DND-41 (cell line): ENCODE data around the gene CATSPERZ.

Source experiments
- ATAC-seq: fragments of 200-7000 bp; cut with Tn5 transposase; 3 replicates; pipeline ENCODE4 v1.9.1; 2021; ENCODE audit warnings: low read depth; ENCODE audit not compliant: insufficient read depth
- DNase-seq: peaks from one replicate; pipeline ENCODE4 v3.0.0-alpha.2; 2020
- H2AFZ ChIP-seq: 2 replicates; pipeline ENCODE4 v1.6.0; 2012; ENCODE audit warnings: low read depth, low read length
- H3K27ac ChIP-seq: 2 replicates; pipeline ENCODE4 v1.5.1; 2012; ENCODE audit warnings: low read length, inconsistent platforms
- H3K27me3 ChIP-seq: fragments of 200-600 bp; sonication (generic); 2 replicates; pipeline ENCODE4 v1.6.0; 2012; ENCODE audit warnings: low read length, mild to moderate bottlenecking, inconsistent platforms; ENCODE audit not compliant: insufficient read depth, poor library complexity
- H3K36me3 ChIP-seq: 2 replicates; pipeline ENCODE4 v1.5.1; 2012; ENCODE audit warnings: low read length, inconsistent platforms; ENCODE audit not compliant: insufficient read depth
- H3K4me1 ChIP-seq: 2 replicates; pipeline ENCODE4 v1.5.1; 2012; ENCODE audit warnings: mild to moderate bottlenecking, low read length; ENCODE audit not compliant: insufficient read depth
- H3K4me2 ChIP-seq: 2 replicates; pipeline ENCODE4 v1.6.0; 2012; ENCODE audit warnings: mild to moderate bottlenecking, moderate library complexity, low read length, inconsistent platforms; ENCODE audit not compliant: insufficient read depth
- H3K4me3 ChIP-seq, 2 experiments: fragments of 200-600 bp in 1 of 2; shearing (Covaris generic) in 1 of 2; 2 replicates each; pipeline ENCODE4 v1.5.1; 2012 to 2016; ENCODE audit warnings: inconsistent platforms in 2 of 2, low read length in 2 of 2, mild to moderate bottlenecking in 2 of 2, low read depth in 1 of 2, moderate library complexity in 1 of 2
- H3K79me2 ChIP-seq: 2 replicates; pipeline ENCODE4 v1.6.0; 2012; ENCODE audit warnings: low read length, inconsistent platforms; ENCODE audit not compliant: insufficient read depth
- H3K9ac ChIP-seq: 2 replicates; pipeline ENCODE4 v1.6.0; 2012; ENCODE audit warnings: low read depth, mild to moderate bottlenecking, inconsistent platforms, low read length, moderate library complexity
- H3K9me3 ChIP-seq: 2 replicates; pipeline ENCODE4 v1.5.1; 2012; ENCODE audit warnings: low read length, moderate library complexity, mild to moderate bottlenecking, inconsistent platforms; ENCODE audit not compliant: insufficient read depth, severe bottlenecking
- H4K20me1 ChIP-seq: 2 replicates; pipeline ENCODE4 v1.6.0; 2012; ENCODE audit warnings: low read length; ENCODE audit not compliant: insufficient read depth
- CTCF ChIP-seq: IDR thresholded peaks from 2 replicates; pipeline ENCODE4 v1.5.1; 2012; ENCODE audit warnings: borderline replicate concordance, low read length, moderate library complexity, mild to moderate bottlenecking; ENCODE audit not compliant: poor library complexity, severe bottlenecking; ENCODE audit errors: extremely low read depth
- EZH2 ChIP-seq: IDR thresholded peaks from 3 replicates; pipeline ENCODE4 v1.6.1; 2012; ENCODE audit warnings: borderline replicate concordance, low read depth, mild to moderate bottlenecking, moderate library complexity, low read length, inconsistent platforms; ENCODE audit not compliant: severe bottlenecking

CATSPERZ gene

DNA sequence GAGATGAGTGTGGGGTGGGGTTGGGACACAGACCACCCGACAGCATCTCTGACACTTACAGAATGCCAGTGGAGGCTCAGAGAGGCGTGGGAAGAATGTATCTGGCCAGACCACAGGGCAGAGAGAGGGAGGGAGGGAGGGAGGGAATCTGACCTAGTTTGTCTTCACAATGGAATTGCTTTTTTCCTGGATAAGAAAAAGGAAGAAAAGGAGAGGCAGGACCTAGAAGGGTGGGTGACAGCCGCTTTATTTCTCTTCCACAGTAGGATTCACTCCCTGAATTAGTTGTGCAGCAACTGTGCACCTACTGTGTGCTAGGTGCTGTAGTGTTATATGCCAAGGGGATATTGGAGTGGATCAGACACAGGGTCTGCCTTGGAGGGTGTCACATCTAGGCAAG, 5.4 kb upstream of the CATSPERZ start:
- TF ChIP-seq EZH2 (no peak), CTCF (no peak)
- no peaks in the 10 kb centered on the region for H3K9me3 ChIP-seq
- peaks cover 14% of the 10 kb centered on the region for H3K27me3 ChIP-seq
- H4K20me1 ChIP-seq, result no peaks in the 10 kb centered on the region; the same call in 1 of the 2 replicates
- no peak overlapping the region for H2AFZ ChIP-seq
- DNase-seq, result no peak
- no peaks in the 10 kb centered on the region for H3K79me2 ChIP-seq
- no peak overlapping the region for H3K9ac ChIP-seq
- no peaks in the 10 kb centered on the region for H3K4me1 ChIP-seq
- H3K4me3 ChIP-seq, result no peak overlapping the region
- no peaks in the 10 kb centered on the region for H3K36me3 ChIP-seq
- ATAC-seq, result no peak
- H3K4me2 ChIP-seq, result no peak overlapping the region
- H3K27ac ChIP-seq, result no peak overlapping the region

GRCh38 chr11:64295760-64296159, 4.4 kb upstream of the CATSPERZ start:
- ATAC-seq, result no peak
- H4K20me1 ChIP-seq, result peaks cover 3% of the 10 kb centered on the region; the same call in 1 of the 2 replicates
- no peak overlapping the region for H3K27ac ChIP-seq
- no peak overlapping the region for H3K4me2 ChIP-seq
- TF ChIP-seq EZH2, result no peak
- TF ChIP-seq CTCF, result no peak
- no peaks in the 10 kb centered on the region for H3K79me2 ChIP-seq
- no peak overlapping the region for H2AFZ ChIP-seq
- peaks cover 3% of the 10 kb centered on the region for H3K4me1 ChIP-seq
- peaks cover 16% of the 10 kb centered on the region for H3K27me3 ChIP-seq
- DNase-seq, result no peak
- H3K9me3 ChIP-seq, result no peaks in the 10 kb centered on the region
- no peaks in the 10 kb centered on the region for H3K36me3 ChIP-seq
- H3K4me3 ChIP-seq, result no peak overlapping the region
- no peak overlapping the region for H3K9ac ChIP-seq

DNA sequence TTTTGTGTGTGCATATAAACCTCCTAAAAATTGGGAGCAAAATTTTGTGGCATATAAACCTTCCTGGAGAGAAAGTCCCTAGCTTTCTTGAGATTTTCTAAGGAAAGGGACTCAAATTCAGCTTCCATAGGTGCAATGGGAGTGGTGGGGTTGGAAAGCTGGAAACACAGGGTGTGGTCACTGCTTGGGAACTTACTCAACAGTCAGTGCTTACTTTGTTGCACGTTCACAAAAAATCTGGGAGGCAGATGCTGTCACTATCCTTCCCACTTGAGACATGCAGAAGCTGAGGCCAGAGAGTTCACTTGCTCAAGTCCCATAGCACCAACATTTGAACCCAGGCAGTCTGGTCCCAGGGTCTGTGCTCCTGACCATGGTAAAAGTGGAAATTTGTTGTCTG, 3.9 kb upstream of the CATSPERZ start:
- TF ChIP-seq EZH2 (no peak), CTCF (no peak)
- Histone ChIP-seq H3K4me1 (peaks cover 8% of the 10 kb centered on the region), H3K9ac (no peak overlapping the region), H3K4me3 (no peak overlapping the region), H2AFZ (no peak overlapping the region), H3K79me2 (no peaks in the 10 kb centered on the region), H3K4me2 (no peak overlapping the region), H4K20me1 (peaks cover 4% of the 10 kb centered on the region; the same call in 1 of the 2 replicates), H3K9me3 (no peaks in the 10 kb centered on the region), H3K27me3 (peaks cover 16% of the 10 kb centered on the region), H3K36me3 (no peaks in the 10 kb centered on the region), H3K27ac (no peak overlapping the region)
- DNase-seq (no peak), ATAC-seq (no peak)
